IMR-90 (cell line): ENCODE measurements around the gene PPARD. TPM values are rescaled to one million over a fixed set of nuclear protein-coding genes. Genes with fewer than 3 reads are reported as not detected.

Source experiments
- CTCF ChIP-seq: conservative IDR thresholded peaks from 2 replicates; pipeline ENCODE4 v1.5.1; 2012; ENCODE audit warnings: mild to moderate bottlenecking, low read depth, low read length, improper control_type of control experiment
- polyA plus RNA-seq, 3 experiments: library from polyadenylated mRNA; depleted of rRNA; stranded (reverse); fragments of >200 nt; gene quantifications; 2 replicates each; pipeline ENCODE4 v1.2.3, GENCODE V29; 2012; ENCODE audit warnings: low replicate concordance in 1 of 3
- total RNA-seq: library from RNA; depleted of rRNA; stranded (reverse); fragments of >200 nt; gene quantifications from 2 replicates; pipeline ENCODE4 v1.2.3, GENCODE V29; 2012

The PPARD gene
- total and polyA plus RNA-seq, 2 of the 4 experiments (the other 2 are of a cell fraction): 10.4 to 69.0 TPM

- TF ChIP-seq CTCF: no peak
Measured at GRCh38 chr6:35392773-35393672, 50.7 kb downstream of the PPARD start (continued).
